GM20431 (cell line): ENCODE results near the gene ZNF598.

Experiments used
- in situ Hi-C: fragments of 300-500 bp; cut with MseI, MboI; formaldehyde crosslinking; loops from one replicate; pipeline ENCODE4 v1.15.0; 2020; ENCODE audit warnings: low sequenced_read_pairs; ENCODE audit not compliant: unreplicated experiment

Gene ZNF598

GRCh38 chr16:2009791-2010510, at the start of gene ZNF598:
TSS of gene ZNF598 (minus strand) at chr16:2009821.
- in situ Hi-C loops, result no loop called here

GRCh38 chr16:2058872-2059271, 49.3 kb upstream of the ZNF598 start:
- in situ Hi-C loops, result no loop called here

GRCh38 chr16:2058420-2058819, 48.8 kb upstream of the ZNF598 start:
- in situ Hi-C loops, result no loop called here

GRCh38 chr16:2057438-2057837, 47.8 kb upstream of the ZNF598 start:
- in situ Hi-C loops, result no loop called here

GRCh38 chr16:2056681-2057407, 47.2 kb upstream of the ZNF598 start:
- in situ Hi-C loops, result no loop called here

- in situ Hi-C loops, result no loop called here
Measured at GRCh38 chr16:2056077-2056476, 46.5 kb upstream of the ZNF598 start.

GRCh38 chr16:2054543-2055245, 45.1 kb upstream of the ZNF598 start:
- in situ Hi-C loops, result no loop called here

GRCh38 chr16:2053897-2054296, 44.3 kb upstream of the ZNF598 start:
- in situ Hi-C loops, result no loop called here

GRCh38 chr16:2053211-2053610, 43.6 kb upstream of the ZNF598 start:
- in situ Hi-C loops, result no loop called here

- in situ Hi-C loops, result no loop called here
Measured at GRCh38 chr16:2048116-2048543, 38.5 kb upstream of the ZNF598 start.

GRCh38 chr16:2047330-2048115, 37.9 kb upstream of the ZNF598 start, which contains the start of the genes NTHL1 and TSC2:
TSS of gene NTHL1 (minus strand) at chr16:2047834. CDS start at chr16:2047823, 11 bp downstream.
TSS of gene TSC2 (plus strand) at chr16:2047985. CDS start at chr16:2048616, 631 bp downstream.
- in situ Hi-C loops, result no loop called here

GRCh38 chr16:2046893-2047329, 37.3 kb upstream of the ZNF598 start:
- in situ Hi-C loops, result no loop called here

GRCh38 chr16:2045965-2046892, 36.6 kb upstream of the ZNF598 start:
- in situ Hi-C loops, result no loop called here

- in situ Hi-C loops, result no loop called here
Measured at GRCh38 chr16:2044541-2044940, 34.9 kb upstream of the ZNF598 start.

GRCh38 chr16:2043667-2044451, 34.2 kb upstream of the ZNF598 start:
- in situ Hi-C loops, result no loop called here

GRCh38 chr16:2042986-2043666, 33.5 kb upstream of the ZNF598 start:
- in situ Hi-C loops, result no loop called here

GRCh38 chr16:2042171-2042985, 32.8 kb upstream of the ZNF598 start:
- in situ Hi-C loops, result no loop called here
